GM21423 (cell line): ENCODE results near the gene ANKRA2.
"Not testable (repeated sequence)": the region's sequence is repeated elsewhere in the genome, so short reads cannot be mapped to it uniquely, and the experiment has no call there.

Experiments used
- ATAC-seq: cut with Tn5 transposase; IDR thresholded peaks from one replicate; pipeline ENCODE4 v1.9.1; 2021; ENCODE audit warnings: mild to moderate bottlenecking, moderate library complexity; ENCODE audit not compliant: unreplicated experiment

The ANKRA2 gene

DNA sequence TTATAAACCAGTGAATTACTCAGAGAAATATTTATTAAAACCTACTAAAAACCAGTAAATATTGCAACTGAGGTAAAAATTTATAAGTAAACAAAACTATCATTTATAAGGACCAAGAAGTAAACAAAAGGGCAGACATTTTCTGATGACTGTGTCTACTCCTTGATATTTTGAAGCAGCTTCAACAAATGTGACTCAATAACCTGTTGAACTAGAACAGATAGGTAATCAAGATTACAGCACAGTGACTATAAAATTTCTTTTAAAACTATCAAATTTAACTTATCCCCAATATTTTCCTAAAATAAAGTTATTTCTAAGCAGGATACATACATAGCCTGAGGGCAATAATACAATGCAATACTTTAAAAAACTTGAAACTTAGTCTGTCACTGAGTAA, 12.8 kb downstream of the ANKRA2 start:
- ATAC-seq, result no peak

DNA sequence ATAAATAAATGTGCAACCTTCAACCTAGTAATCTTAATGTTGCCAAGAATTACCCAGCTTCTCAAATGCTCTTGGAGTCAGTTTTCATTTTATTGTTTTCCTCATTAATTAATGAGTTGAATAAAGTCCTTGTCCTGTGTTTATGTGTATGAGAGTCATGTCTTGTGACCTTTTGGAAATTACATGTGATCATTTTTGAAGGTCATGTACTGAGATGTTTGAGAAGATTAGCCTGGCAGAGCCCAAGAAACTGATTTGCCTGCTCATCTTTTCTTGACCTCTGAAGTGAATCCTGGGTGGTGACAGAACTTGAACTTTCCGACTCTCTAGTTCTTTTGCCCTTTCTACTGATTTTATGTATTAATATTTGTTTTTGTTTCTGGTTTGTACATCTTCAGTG, 15.4 kb downstream of the ANKRA2 start:
- ATAC-seq, result no peak

DNA sequence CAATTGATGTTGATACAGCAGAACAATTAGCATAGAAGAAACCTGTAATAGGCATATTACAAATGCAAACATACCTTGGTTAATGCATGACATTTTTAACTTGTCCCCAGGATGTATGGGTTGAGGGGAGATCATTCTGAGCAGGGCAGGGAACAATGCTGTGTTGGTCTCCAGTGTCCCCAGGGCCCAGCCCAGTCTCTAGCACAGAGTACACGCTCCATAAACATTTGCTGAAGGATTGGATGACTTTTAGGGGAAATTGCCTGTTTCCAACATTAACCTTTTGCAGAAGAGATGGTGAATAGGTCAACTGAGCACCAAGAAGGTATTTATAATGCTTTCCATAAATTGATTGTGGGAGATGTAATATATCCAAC, 20.0 kb downstream of the ANKRA2 start:
- no peak for ATAC-seq

DNA sequence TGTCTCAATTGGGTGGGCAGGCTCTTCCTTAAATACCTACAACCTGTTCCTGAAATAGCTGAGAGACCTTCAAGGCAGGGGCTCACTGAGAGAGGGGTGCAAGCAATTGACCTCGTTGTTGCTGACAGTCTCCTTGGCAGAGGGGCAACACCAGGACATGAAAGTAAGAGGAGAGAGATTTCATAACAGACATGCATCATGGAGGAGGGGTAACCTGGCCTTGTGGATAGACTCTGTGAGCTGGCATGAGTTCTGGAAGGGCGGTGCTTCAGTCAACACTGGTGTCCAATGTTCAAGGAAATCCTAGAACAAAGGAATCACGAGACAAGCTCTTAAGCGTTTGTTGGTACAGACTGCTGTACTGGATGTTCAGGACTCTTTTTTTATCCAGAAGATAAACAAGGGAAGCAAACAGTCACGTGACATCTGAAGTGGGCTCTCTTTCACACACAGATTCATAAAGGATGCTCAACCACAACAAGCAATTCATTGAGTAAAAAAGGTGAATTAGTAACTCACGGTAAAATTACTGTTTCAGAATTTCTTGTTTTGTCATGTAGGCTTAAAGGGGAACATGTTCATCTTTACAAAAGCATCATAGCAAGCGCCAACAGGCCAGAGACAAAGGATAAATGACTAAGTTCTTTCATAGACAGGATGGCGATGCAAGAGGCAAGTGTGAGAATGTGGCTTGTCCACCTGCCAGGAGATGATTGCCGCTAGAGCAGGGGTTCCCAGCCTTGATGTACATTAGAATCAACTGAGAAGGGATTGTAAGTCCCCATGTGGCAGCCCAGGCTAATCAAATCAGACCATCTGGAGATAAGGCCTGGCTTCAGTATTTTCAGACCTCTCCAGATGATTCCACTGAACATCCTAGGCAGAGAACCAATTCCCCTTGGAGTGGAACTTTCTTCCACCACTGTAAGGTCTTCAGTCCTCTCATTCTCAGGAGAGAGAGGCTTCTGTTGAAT, 20.7 kb downstream of the ANKRA2 start:
- ATAC-seq, result no peak

DNA sequence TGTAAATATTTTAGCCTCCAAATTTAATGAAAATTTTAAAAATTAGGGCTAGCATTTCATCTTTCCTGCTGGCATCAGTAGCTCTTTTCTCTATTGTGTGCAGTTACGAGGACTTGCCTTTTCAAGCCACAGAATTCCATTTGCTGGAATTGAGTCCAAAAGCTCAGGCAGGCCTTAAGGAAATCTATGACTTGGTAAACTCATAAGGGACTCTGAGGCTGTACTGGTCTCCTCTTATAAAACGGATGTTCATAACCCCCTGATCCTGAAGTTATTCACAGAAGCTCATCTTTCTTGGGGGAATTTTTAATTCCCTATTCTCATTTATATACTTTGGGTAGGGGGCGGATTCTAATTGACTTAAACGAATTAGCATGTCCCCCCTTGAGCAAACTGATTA, 23.4 kb downstream of the ANKRA2 start:
- ATAC-seq, result no peak

DNA sequence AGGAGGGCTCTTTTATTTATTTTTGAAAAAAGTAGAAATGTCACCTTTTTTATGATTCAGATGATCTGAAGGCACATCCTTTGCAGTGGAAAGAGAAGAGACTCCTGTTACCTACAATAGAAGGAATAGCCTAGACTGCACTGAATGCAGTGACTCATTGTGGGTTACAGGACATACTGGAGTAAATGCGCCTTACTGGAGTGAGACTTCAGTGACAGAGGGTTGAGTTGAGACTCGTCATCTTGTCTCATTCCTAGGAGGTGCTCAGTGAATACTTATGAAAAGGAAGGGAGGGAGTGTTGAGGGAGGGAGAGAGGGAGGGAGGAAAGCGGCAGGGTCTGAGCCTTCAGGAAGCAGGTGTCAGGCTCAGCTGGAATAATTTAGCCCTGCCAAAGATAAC, 25.2 kb downstream of the ANKRA2 start:
- ATAC-seq, result no peak

DNA sequence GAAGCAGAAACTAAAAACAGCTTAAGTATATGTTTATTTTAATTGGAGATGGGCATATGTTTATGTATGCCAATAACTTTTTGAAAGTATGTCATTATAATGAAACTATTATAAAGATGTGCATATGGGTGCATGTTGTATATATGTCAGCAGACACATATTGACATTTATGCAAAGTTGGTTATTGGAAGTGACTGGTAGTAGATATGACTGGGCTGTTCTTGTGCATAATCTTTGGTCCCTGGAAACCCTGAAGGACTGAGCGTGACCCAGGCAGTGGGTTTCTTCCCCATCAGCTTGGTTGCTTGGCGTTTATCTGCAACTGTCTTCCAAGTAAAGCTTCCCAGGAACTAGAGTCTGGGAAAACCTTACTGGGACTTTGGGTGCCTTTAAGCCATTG, 25.7 kb downstream of the ANKRA2 start:
- ATAC-seq, result no peak

DNA sequence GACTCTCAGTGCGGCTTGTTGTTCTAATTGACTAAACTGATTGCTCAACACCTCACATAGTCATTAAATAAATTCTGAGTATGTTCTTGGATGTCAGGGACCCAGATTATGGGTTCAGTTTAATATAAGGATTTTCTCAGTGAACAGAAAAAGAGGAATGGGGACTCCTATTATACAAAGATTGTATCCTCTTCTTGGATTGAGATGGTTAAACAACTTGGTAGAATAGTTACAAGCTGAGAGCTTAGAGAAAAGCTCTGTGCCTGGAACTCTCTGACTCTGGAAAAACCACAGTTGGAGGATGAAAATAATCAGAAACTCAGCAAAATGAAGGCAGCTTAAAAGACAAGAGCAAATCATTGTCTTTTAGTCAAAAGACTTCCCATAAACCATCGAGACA, 30.5 kb downstream of the ANKRA2 start:
- no peak for ATAC-seq

DNA sequence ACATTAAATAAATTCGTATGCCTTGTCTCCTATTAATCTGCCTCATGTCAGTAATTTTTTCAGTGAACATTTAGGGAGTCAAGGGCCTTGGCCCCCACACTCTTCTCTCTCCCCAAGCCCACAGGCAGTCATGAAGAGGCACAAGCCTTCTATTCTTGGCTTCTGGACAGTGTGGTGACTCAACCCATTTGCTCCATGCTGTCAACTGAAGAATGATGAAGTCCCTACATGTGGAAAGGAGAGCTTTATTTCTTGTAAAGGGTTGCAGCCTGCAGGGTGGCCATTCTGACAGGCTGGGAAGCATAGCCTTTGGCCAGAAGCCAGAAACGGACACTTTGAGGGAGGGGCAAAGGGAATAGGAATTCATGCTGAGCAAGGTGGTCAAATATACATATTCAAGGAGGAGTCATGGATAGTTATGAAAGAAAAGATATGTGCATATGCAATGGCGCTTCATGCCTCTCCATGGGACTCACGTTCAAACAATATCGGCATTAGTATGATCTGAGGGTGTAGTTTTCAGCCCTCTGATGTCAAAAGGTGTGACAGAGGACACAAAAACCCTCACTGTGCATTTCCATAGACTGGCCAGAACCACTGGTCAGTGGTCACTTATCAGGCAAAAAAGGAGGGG, 31.3 kb downstream of the ANKRA2 start:
- no peak for ATAC-seq

DNA sequence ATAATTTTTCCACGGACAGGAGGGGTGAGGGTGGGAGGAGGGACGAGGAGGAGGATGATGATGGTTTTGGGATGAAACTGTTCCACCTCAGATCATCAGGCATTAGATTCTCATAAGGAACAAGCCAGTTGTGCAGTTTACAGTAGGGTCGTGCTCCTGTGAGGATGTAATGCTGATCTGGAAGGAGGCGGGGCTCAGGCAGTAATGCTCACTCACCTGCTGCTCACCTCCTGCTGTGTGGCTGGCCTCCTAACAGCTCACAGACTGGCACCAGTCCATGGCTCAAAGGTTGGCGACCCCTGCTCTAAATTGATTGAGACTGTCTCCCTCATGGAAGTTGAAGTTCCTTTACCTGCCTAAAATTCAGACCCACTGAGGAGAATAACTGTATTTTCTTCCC, 33.2 kb downstream of the ANKRA2 start:
- ATAC-seq, result no peak

DNA sequence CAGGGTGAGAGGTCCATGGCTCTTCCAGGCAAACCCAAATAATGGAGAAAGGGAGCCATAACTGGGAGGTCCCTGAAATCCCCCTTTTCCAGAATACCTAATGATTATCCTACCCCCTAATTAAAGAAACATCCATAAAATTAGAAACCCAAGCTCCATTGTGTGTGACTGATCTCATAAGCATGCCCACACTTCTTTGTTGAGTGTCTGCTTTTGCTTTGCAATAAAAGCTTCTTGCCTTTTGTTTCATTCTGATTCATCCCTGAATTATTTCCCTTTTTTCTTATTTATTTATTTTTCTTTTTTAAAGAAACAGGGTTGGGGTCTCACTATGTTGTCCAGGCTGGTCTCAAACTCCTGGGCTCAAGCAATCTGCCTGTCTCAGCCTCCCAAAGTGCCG, 34.1 kb downstream of the ANKRA2 start:
- no peak for ATAC-seq

DNA sequence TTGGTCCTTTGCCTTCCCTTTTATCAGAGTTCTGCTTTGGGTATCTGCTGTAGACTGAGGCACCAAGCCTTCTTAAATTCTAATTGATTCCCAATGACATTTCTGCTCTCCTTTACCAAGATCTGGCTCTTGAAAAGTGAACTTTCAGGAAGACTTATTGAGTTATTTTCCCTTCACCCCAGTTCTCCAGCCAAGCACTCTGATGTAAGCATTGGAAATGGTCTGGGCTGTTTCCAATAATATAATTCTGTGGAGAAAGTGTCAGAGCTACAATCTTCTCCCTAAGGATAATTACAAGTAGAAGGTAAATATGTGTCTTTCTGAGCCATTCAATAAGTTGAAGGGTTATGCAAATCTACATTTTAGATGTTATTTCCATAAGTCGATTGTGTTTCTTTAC, 36.4 kb downstream of the ANKRA2 start:
- no peak for ATAC-seq

DNA sequence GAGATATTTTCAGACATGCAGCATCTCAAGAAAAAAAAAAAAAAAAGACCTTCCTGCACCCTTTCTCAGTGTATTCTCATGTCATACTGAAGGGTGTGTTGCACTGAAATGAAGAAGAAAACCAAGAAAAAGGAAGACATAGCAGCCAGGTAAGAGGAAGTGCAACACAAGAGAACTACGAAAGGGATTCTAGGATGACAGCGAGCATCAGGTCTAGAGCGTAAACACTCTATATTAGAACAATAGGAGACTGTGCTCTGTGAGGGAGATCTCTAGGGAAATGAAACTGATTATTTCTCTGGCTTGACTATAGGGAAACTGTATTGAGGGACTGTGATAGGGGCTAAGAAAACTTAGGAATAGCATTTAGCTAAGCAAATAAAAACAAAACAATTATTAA, 37.2 kb downstream of the ANKRA2 start:
- ATAC-seq, result no peak

DNA sequence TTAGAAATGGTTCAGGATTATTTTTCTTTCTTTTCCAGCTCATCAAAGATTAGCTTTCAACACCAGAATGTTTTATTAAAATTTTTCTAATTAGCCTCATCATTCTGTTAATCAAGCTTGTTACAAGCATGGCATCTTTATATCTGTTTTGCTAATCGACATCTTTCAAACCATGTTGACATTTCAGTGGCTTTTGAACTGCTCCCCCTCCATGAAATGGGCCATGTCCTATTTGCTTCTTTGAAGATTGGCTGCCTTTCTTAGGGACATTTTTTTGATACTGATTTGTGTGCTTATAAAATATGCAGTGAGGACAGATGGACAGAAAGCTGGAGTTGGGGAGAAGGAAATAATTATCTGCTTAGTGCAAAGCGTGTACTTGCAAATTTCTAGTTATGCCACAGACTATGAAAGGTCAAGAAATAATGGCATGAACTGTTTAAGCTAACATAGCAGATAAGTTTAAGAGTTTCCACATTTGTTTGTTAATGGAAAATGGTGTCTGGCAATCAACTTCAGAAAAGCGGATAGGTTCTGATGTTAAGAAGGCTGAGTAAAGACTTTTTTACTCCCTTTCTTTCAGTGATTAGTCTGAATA, 39.7 kb downstream of the ANKRA2 start:
- no peak for ATAC-seq

DNA sequence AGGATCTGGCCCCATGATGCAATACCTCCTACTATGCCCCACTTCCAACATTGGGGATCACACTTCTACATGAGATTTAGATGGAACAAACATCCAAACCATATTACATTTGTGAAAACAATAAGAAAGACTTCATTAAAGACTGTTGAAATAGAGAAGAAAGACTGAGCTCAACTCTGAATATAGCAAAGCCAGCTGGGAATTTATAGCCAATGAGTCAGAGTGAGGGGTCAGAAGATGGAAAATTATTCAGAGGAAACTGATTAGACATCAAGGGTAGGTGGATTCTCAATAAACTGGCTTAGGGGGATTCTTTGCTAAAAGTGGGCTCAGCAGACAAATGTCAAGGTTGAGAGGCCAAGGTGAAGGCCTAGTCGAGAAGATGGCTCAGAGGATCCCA, 41.6 kb downstream of the ANKRA2 start:
- ATAC-seq, result no peak

DNA sequence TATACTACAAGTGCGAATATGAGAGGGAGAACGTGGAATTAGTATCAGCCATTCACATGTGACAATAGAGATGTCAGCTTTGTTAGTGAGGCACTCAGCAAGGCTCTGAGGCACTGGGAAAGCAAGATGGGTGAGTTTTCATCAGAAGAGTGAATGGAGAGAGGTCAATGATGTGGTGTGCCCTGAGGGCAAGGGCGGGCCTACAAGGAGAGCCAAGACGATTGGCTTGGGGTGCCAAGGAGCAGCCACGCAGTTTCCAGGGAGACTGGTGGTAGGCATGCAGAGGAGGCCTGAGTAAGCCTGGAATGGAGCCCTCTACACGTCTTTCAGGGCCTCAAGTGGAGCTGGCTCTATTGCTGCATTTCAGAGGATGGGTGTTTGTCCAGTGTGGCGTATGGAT, 42.5 kb downstream of the ANKRA2 start:
- no peak for ATAC-seq

DNA sequence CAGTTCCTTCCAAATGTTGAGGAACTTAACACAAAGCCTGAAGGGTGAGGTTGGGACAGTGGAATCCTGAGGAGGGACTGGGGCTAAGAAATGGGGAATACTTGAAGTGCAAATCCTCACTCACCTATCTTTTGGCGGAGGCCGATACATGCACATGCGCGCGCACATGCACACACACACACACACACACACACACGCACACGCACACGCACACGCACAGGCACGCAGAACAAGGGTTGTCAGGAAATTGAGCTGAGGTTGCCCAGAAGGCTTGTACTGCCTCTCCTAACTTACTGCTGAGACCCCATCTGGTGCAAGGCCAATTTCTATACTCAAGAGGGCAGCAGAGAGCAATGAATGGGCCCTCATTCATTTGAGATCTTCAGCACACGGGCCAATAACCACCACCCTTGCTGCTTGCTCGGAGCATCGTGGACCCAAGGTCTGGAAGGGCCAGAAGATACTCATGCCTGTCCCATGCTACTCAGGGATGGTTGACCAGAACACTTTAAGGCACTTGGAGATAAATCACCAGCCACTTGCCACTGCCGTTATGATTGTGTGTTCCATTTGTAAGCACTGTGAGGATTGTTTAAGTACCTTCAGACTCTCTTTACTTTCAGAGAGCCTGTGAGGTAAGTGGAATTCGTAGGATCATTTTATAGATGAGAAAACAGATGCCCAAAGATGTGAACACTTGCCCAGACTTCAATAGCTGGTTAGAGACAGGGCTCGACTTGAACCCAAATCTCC, 45.7 kb downstream of the ANKRA2 start:
- ATAC-seq, result peak; percentile 92

DNA sequence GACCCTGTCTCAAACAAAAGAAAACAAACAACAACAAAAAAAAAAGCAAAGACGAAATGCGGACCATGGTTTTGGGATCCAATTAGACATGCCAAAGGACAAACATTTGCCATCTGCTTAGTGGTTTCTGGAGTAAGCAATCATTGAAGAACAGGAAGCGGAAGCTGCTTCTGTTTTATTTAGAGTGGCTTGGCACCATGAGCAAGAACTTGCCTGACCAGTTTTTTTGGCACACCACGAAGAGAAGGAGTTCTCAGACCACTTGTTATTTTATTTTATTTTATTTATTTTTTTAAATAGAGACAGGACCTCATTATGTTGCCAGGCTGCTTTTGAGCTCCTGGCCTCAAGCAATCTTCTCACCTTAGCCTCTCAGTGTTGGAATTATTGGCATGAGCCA, 50.2 kb downstream of the ANKRA2 start:
- no peak for ATAC-seq

DNA sequence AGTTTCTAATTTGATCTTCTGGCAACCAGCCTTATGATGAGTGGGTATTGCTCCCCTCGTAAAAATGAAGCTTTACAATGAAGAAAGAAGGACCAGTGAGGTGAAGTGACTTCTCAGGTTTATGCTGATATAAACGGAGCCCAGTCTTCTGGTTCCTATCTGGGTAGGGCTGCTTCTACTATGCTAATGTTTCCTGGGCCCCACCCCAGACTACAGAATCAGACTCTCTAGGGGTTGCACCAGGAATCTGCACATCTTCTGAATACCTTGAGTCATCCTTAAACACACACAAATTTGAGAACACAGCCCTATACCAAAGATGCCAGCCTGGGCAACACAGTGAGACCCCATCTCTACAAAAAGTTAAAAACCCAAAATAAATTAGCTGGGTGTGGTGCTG, 51.0 kb downstream of the ANKRA2 start:
- ATAC-seq, result no peak

DNA sequence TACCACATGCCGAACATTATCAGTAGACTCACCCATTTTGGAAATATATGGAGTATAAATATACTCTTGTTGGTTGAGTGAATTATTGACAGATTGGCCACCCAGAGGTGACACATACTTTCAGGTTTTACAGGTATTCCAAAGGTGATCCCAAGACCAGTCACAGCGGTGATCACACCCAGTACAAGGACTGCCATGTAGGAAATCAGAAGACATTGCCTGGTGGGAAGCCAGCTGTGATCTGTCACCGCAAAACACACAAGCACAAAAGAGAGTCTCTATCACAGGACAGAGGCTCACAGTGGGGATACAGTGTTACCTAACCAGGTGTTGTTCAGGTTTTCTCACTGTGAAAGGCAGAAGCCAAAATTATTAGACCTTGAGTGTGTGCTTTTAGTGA, 51.4 kb downstream of the ANKRA2 start:
- no peak for ATAC-seq

DNA sequence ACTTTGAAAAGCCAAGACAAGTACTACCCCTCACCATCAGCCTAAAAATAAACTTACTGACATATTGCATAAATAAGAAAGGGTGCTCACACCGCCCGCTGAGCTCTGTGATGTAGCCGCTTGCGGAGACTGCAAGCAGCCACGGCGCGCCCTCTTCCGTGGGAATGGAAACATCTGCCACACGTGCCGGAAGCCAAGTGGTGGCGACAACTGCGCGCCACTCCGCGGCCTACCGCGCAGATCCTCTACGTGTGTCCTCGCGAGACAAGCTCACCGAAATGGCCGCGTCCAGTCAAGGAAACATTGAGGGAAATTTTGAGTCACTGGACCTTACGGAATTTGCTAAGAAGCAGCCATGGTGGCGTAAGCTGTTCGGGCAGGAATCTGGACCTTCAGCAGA, 56.9 kb downstream of the ANKRA2 start:
- not testable (repeated sequence) for ATAC-seq
